Measurements from ENCODE around the gene PHF10. TPM values are rescaled to one million over a fixed set of nuclear protein-coding genes. Genes with fewer than 3 reads are reported as not detected.
A peak's percentile ranks its signal among the peaks of the same experiment; 100 is the strongest.

PHF10 gene
- total and polyA plus RNA-seq, 8 donors: 10.4 to 115 (median 38.2) TPM

DNA sequence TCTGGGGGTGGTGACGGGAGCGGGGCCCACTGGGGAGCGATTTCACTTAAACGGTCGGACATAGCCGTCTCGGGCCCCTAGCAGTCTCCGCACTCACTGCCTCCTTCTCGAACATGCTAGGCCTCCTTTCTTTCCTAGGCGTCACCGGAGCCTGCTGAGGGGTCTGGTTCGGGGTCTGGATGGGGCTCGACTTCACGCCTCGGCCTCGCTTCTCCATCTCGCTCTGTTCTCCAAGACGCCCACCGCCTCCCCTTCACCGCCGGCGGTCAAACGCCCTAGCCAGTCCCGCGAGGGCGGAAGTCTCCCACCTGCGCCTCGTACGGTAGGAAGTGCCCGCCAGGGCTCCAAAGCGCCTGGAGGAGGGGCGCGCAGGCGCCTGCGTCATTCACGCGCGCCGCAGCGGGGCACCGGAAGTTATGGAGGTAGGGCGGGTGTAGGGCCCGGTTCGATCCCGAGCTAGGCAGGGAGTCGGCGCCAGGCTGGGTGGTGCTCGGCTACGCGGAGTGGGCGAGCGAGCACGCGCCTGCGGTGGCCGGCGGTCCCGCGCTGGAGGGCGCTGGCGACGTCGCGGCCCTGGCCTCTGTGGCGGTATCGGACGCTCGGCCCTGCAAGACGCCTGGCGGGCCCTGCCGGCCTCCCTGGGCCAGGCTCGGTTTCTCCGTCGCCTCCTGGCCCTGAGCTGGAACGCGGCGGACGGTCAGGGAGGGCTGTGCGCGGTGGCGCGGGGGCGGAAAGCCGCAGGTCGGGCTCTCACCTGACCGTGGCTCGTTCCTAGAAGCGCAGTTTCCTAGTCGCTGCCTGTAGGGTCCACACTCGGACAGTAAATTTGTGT is 27.2 kb upstream of the PHF10 start, which contains the start of the genes DYNLT2 and ERMARD:
Gene DYNLT2, minus strand, starts transcription at position 331 of the 832 bp plus-strand sequence. Its CDS starts 114 bp downstream, at position 217.
Gene ERMARD, plus strand, starts transcription at position 381 of the 832 bp plus-strand sequence. Its CDS starts 36 bp downstream, at position 417.
- TF ChIP-seq, protein P1, sequence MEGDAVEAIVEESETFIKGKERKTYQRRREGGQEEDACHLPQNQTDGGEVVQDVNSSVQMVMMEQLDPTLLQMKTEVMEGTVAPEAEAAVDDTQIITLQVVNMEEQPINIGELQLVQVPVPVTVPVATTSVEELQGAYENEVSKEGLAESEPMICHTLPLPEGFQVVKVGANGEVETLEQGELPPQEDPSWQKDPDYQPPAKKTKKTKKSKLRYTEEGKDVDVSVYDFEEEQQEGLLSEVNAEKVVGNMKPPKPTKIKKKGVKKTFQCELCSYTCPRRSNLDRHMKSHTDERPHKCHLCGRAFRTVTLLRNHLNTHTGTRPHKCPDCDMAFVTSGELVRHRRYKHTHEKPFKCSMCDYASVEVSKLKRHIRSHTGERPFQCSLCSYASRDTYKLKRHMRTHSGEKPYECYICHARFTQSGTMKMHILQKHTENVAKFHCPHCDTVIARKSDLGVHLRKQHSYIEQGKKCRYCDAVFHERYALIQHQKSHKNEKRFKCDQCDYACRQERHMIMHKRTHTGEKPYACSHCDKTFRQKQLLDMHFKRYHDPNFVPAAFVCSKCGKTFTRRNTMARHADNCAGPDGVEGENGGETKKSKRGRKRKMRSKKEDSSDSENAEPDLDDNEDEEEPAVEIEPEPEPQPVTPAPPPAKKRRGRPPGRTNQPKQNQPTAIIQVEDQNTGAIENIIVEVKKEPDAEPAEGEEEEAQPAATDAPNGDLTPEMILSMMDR (IDR thresholded peaks at IDR 0.05): peak in 5 of 7 experiments; percentile 2 to 43 (median 8)
- peak in 1 of 4 donors; percentile 79 for TF ChIP-seq POLR2A (IDR thresholded peaks at IDR 0.05)
- no peak for TF ChIP-seq EP300 (IDR thresholded peaks at IDR 0.05)
- peak; percentile 94 to 99 (median 96) for TF ChIP-seq POLR2AphosphoS5 (IDR thresholded peaks at IDR 0.05)
- Histone ChIP-seq H3K9me3 (no peaks in the 10 kb centered on the region), H3K4me3 (peak within 1 kb of the TSS; percentile 54 to 90 (median 81)), H3K27ac (peak within 1 kb of the TSS; percentile 92 to 99 (median 97)), H3K36me3 (peaks cover 0 to 7% (median under 1%) of the 10 kb centered on the region in 4 donors), H3K4me1 (peaks cover 11 to 32% (median 22%) of the 10 kb centered on the region in 4 donors), H3K27me3 (no peaks in the 10 kb centered on the region)
- 0% methylated on average over 53 to 90 of the region's 90 CpGs for WGBS, 5 donors
- intact Hi-C loops (cut with DNase I; ENCODE audit: low total_unique reads): no loop called here
- peak; percentile 96 to 98 for DNase-seq

DNA sequence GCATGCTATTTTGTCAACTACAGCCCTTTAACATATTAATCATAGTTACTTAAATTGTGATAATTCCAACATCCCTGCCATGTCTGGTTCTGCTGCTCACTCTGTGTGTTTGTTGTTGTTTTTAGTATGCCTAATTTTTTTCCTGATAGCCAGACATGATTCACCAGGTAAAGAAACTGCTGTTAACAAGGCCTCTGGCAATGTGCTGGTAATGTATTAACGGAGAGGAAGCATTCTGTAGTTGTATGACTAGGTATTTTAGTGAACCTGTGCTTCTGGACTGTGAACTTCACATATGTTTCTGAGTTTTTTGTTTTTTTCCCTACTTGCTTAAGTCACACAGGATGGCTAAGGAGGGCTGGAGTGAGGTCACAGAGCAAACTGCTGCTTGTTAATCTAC is 22.3 kb upstream of the PHF10 start:
- WGBS, 5 donors: 84 to 95% (median 92%) methylated on average over 1 of the region's 1 CpG
- H3K36me3 ChIP-seq: no peaks in the 10 kb centered on the region
- peaks cover 6 to 18% (median 11%) of the 10 kb centered on the region in 4 donors for H3K4me1 ChIP-seq
- H3K4me3 ChIP-seq: no peak overlapping the region
- intact Hi-C loops (cut with DNase I; ENCODE audit: low total_unique reads): no loop called here
- no peak overlapping the region for H3K27ac ChIP-seq
- no peaks in the 10 kb centered on the region for H3K27me3 ChIP-seq
- TF ChIP-seq EP300 (IDR thresholded peaks at IDR 0.05): no peak
- TF ChIP-seq, protein P1 (IDR thresholded peaks at IDR 0.05): no peak
- no peak for TF ChIP-seq POLR2A (IDR thresholded peaks at IDR 0.05)
- TF ChIP-seq POLR2AphosphoS5 (IDR thresholded peaks at IDR 0.05): no peak
- DNase-seq: no peak
- peaks cover 0 to 4% (median 0%) of the 10 kb centered on the region in 4 donors for H3K9me3 ChIP-seq

DNA sequence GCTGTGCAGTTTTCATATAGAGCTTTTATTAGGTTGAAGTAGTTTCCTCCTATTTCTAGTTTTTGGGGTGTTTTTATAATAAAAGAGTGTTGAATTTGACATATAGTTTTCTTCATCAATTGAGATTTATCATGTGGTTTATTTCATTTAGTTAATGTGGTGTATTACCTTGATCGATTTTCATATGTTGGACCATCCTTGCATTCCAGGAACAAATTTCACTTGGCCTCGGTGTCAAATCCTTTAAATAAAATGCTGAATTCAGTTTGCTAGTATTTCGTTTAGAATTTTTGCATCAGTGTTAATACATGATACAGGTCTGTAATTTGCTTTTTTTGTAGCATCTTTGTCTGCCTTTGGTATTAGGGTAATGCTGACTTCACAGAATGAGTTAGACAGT is 21.1 kb upstream of the PHF10 start:
- no peak overlapping the region for H3K27ac ChIP-seq
- H3K27me3 ChIP-seq: no peaks in the 10 kb centered on the region
- DNase-seq: no peak
- 86 to 91% (median 88%) methylated on average over 3 of the region's 3 CpGs for WGBS, 5 donors
- H3K4me3 ChIP-seq: no peak overlapping the region
- peaks cover 3 to 12% (median 7%) of the 10 kb centered on the region in 4 donors for H3K4me1 ChIP-seq
- no peaks in the 10 kb centered on the region for H3K36me3 ChIP-seq
- TF ChIP-seq EP300 (IDR thresholded peaks at IDR 0.05) (no peak), POLR2AphosphoS5 (IDR thresholded peaks at IDR 0.05) (no peak), POLR2A (IDR thresholded peaks at IDR 0.05) (no peak)
- TF ChIP-seq, protein P1 (IDR thresholded peaks at IDR 0.05): no peak
- intact Hi-C loops (cut with DNase I; ENCODE audit: low total_unique reads): no loop called here
- peaks cover 0 to 4% (median 0%) of the 10 kb centered on the region in 4 donors for H3K9me3 ChIP-seq

DNA sequence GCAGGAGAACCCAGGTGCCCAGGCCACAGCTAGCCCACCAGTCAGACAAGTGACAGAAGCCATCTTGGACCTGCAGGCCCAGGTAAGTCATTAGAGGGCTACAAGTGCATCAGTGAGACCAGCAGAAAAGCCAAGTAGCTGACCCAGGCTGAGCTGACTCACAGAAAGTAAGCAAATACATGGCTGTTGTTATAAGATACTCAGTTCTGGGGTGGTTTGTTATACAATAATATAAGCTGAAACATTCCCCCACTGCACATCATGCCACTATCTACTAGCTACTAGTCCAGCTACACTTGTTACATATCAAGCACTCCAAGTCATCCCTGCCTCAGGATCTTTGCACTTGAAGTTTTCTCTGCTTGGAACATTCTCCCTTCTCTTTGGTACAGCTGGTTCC is 17.0 kb upstream of the PHF10 start:
- H3K36me3 ChIP-seq: no peaks in the 10 kb centered on the region

More for the DNA sequence above, 17.0 kb upstream of the PHF10 start:
- no peaks in the 10 kb centered on the region for H3K4me1 ChIP-seq
- DNase-seq: no peak
- no peak overlapping the region for H3K27ac ChIP-seq
- intact Hi-C loops (cut with DNase I; ENCODE audit: low total_unique reads): no loop called here
- no peaks in the 10 kb centered on the region for H3K27me3 ChIP-seq
- TF ChIP-seq, protein P1 (IDR thresholded peaks at IDR 0.05): no peak
- TF ChIP-seq POLR2A (IDR thresholded peaks at IDR 0.05) (no peak), POLR2AphosphoS5 (IDR thresholded peaks at IDR 0.05) (no peak), EP300 (IDR thresholded peaks at IDR 0.05) (no peak)
- H3K4me3 ChIP-seq: no peak overlapping the region
- peaks cover 0 to 4% (median 0%) of the 10 kb centered on the region in 4 donors for H3K9me3 ChIP-seq
